GM10248 (cell line): Measurements from ENCODE around the gene SCG3.

Experiments
- CTCF ChIA-PET: fragments of 300-600 bp; sonication (Branson Sonifier 250); formaldehyde crosslinking; extraction: SDS; loops from one replicate; lab custom pipeline; 2021; ENCODE audit warnings: antibody characterized with exemption; lab: Yijun Ruan, JAX
- POLR2A ChIA-PET: fragments of 350-650 bp; sonication (Branson Sonifier 250); formaldehyde crosslinking; extraction: SDS; loops from one replicate; lab custom pipeline; 2020; ENCODE audit warnings: antibody characterized with exemption; lab: Yijun Ruan, JAX
- DNase-seq: peaks from one replicate; pipeline ENCODE4 v3.0.0; 2012; ENCODE audit errors: extremely low spot score
- CTCF ChIP-seq: IDR thresholded peaks from 2 replicates; pipeline ENCODE4 v1.5.1; 2012; ENCODE audit warnings: mild to moderate bottlenecking, low read depth; ENCODE audit errors: extremely low read depth, missing control alignments, control extremely low read depth

The SCG3 gene

GRCh38 chr15:51697163-51697562, 15.9 kb downstream of the SCG3 start:
- no peak for TF ChIP-seq CTCF
- no peak for DNase-seq
- ChIA-PET CTCF (interaction anchor here (1.2 to 1.4 kb wide), 2 partner anchors 9 to 79 kb away, joined by 3 to 4 read pairs; no protein-coding TSS in a partner anchor), POLR2A (no interaction called here)

- DNase-seq: no peak
- POLR2A ChIA-PET: no interaction called here
- TF ChIP-seq CTCF: no peak
- CTCF ChIA-PET: interaction anchor here (0.7 to 1.6 kb wide), 2 partner anchors 70 to 77 kb away, joined by 3 read pairs; no protein-coding TSS in a partner anchor
These were observed 18.1 kb downstream of the SCG3 start for GRCh38 chr15:51699373-51699772.

- CTCF ChIA-PET: interaction anchor here (0.8 to 2.5 kb wide), 6 partner anchors 8 to 74 kb away, joined by 3 to 14 read pairs (median 4); partner anchors contain the start of gene SCG3
- no peak for TF ChIP-seq CTCF
- POLR2A ChIA-PET: no interaction called here
- no peak for DNase-seq
These were observed 21.4 kb downstream of the SCG3 start for GRCh38 chr15:51702710-51703109.

- no peak for DNase-seq
- CTCF ChIA-PET: interaction anchor here (0.9 to 1.1 kb wide), 2 partner anchors 27 to 57 kb away, joined by 3 read pairs; no protein-coding TSS in a partner anchor
- POLR2A ChIA-PET: no interaction called here
- no peak for TF ChIP-seq CTCF
These were observed 25.0 kb downstream of the SCG3 start for GRCh38 chr15:51706291-51706690.

- TF ChIP-seq CTCF: no peak
- DNase-seq: no peak
- CTCF ChIA-PET: no interaction called here
- POLR2A ChIA-PET: no interaction called here
These were observed 25.8 kb downstream of the SCG3 start for GRCh38 chr15:51706926-51707608.

- CTCF ChIA-PET: interaction anchor here (1.1 kb wide), 1 partner anchor 12 kb away, joined by 5 read pairs; no protein-coding TSS in a partner anchor
- no peak for DNase-seq
- TF ChIP-seq CTCF: no peak
- POLR2A ChIA-PET: no interaction called here
These were observed 26.7 kb downstream of the SCG3 start for GRCh38 chr15:51708013-51708412.
